ENCODE data around the gene AAMDC.

- TF ChIP-seq CTCF (IDR thresholded peaks at IDR 0.05): no peak
- TF ChIP-seq MAX (CRISPR knock-in tag; IDR thresholded peaks at IDR 0.05): no peak
- no peak for TF ChIP-seq SP1 (CRISPR knock-in tag; conservative IDR thresholded peaks at IDR 0.05)
- no peak for TF ChIP-seq JUN (CRISPR knock-in tag; IDR thresholded peaks at IDR 0.05)
- TF ChIP-seq IRF2 (CRISPR knock-in tag; IDR thresholded peaks at IDR 0.05; ENCODE audit: borderline replicate concordance, low read depth): no peak
- TF ChIP-seq FOXP1 (CRISPR knock-in tag; IDR thresholded peaks at IDR 0.05; ENCODE audit: borderline replicate concordance): no peak; the same call in 1 of the 2 replicates
- no peak for TF ChIP-seq ZNF423 (CRISPR knock-in tag; IDR thresholded peaks at IDR 0.05)
- no peak for TF ChIP-seq RELA (CRISPR knock-in tag; IDR thresholded peaks at IDR 0.05; ENCODE audit: borderline replicate concordance)
- no peak for TF ChIP-seq USF2 (CRISPR knock-in tag; IDR thresholded peaks at IDR 0.05)
- TF ChIP-seq ZNF512 (CRISPR knock-in tag; IDR thresholded peaks at IDR 0.05; ENCODE audit: borderline replicate concordance): no peak
Observed at GRCh38 chr11:77819921-77820564, 901 bp upstream of the AAMDC start.

Data from WTC11 (cell line).